Glomerular endothelial cell (primary cell): ENCODE measurements around the gene NHERF2. TPM values are rescaled to one million over a fixed set of nuclear protein-coding genes. Genes with fewer than 3 reads are reported as not detected.
"Not testable (repeated sequence)": the region's sequence is repeated elsewhere in the genome, so short reads cannot be mapped to it uniquely, and the experiment has no call there.

Source experiments
- DNase-seq: peaks from one replicate; pipeline ENCODE4 v3.0.0-alpha.2; 2011; ENCODE audit warnings: low read depth, low spot score; ENCODE audit errors: extremely low read depth
- total RNA-seq: library from RNA; depleted of rRNA; stranded (reverse); fragments of >200 nt; gene quantifications from 2 replicates; pipeline ENCODE4 v1.2.3, GENCODE V29; 2015

Gene NHERF2
- total RNA-seq, 1 donor from 2014 or later, result 94.2 TPM

GRCh38 chr16:2025251-2025650 lies 1.5 kb upstream of the NHERF2 start:
- DNase-seq, result no peak

DNA sequence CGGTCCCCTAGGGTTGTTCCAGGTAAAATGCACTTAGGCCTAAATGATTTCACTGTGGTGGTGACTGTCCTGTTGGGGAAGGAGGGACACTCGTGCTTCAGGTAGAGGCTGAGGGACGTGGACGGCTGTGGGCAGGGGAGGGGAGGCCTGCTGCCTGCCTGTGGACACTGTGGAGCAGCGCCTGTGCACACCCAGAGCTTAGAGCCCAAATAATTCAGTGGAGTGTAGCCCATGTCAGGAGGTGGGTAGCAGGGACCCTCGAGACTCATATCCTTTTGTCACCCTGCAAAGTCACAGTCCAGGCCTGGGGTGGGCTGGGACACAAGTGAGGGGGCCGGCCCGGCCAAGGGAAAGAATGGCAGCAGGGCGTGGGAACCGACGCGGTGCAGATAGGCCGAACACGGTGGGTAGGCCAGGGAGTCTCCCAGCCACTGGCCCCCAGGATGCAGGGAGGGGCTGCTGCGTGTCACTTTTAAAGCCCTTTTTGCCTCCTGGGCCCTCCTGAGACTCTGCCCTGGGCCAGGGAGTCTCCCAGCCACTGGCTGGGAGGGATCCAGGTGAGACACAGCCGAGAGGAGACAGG lies 733 bp upstream of the NHERF2 start:
- no peak for DNase-seq

GRCh38 chr16:2027024-2028010 lies 615 bp downstream of the NHERF2 start:
- DNase-seq, result no peak

DNA sequence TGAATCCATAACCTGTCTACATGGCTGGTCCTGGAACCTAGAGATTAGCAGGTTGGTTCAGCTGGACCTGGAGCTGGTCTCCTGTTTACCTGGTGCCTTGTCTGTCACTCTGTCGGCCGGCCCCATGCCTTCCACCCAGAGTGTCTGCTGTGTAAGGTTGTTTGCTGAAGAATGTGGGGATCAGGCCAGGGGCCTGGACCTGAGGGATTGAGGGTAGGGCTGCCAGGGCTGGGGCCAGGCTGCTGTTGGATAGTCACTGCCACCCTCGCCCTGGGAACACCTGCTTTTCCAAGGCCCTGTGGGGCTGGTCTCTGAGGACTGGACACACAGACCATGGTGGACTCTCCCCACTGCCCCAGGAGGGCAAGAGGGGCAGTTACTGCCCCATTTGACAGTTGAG lies 1.4 kb downstream of the NHERF2 start:
- no peak for DNase-seq

GRCh38 chr16:2028620-2029220 lies 2.0 kb downstream of the NHERF2 start:
- DNase-seq, result no peak

GRCh38 chr16:2029350-2029749 lies 2.6 kb downstream of the NHERF2 start:
- no peak for DNase-seq

- no peak for DNase-seq
These were observed 3.3 kb downstream of the NHERF2 start for GRCh38 chr16:2030036-2030435.

- no peak for DNase-seq
These were observed 4.4 kb downstream of the NHERF2 start for GRCh38 chr16:2031081-2031577.

DNA sequence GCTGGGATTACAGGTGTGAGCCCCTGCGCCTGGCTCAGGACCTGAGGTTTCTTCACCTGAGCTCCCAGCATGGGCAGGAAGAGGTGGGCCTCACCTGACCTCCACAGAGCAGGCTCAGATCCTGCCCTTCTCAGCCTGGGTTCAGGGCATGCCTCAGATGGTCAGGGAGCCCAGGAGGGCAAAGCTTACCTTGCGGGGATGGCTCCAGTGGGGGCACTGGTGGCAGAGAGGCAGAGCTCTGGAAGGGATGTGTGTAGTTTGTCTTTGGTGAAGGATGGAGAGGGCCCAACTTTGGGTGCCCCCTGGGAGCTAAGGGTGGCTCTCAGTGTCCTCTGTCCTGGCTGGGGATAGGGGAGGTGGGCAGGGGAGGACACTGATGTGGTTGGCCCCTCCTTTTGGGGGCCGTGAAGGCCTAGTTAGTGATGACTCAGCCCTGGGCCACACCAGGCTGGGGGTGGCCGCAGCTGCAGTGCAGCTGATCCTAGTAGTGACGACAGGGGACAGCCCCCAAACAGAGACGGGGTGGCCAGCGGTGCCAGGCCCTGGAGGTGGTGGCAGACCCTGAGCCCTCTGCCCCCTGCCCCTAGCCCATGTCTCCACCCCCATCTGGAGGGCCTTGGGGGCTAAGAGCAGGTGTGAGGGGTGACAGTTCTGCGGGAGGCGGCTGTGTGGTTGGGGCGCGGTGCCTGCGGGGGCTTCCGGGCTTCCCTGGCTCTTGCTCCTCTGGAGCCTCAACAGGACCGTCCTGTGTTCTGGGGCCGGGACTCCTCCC lies 5.8 kb downstream of the NHERF2 start:
- no peak for DNase-seq

GRCh38 chr16:2033057-2033908 lies 6.6 kb downstream of the NHERF2 start:
- no peak for DNase-seq

- DNase-seq, result not testable (repeated sequence)
These were observed 7.4 kb downstream of the NHERF2 start for GRCh38 chr16:2033909-2034695.

DNA sequence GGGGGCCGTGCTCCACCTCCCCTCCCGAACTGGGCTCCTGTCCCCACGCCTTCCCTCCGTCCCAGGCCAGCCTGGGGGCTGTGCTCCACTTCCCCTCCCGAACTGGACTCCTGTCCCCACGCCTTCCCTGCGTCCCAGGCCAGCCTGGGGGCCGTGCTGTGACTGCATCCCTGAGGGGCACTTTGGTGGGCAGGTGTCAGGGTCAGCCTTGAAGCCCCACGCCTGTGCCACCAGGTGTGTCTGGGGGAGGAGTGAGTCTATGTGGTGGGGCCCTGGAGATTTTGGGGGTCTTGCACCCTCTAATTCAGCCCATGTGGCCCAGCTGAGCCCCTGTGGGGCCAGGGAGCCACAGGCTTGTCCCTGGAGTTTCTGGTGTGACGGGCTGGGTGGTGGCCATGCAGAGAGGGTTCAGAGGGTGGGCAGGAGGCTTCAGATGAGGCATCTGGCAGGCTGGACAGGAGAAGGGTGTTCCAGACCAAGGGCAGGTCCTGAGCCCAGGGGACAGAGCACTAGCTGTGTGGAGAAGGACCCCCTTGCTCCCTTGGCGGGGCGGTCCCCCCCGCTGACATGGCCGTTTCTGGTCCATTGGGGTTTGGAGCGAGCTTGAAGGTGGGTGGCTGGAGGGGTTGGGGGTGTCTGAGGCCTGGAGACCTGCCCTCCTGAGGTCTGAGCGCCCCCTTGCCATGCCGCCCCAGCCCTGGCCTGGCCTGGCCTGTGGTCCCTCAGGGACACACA lies 8.2 kb downstream of the NHERF2 start:
- DNase-seq, result no peak

DNA sequence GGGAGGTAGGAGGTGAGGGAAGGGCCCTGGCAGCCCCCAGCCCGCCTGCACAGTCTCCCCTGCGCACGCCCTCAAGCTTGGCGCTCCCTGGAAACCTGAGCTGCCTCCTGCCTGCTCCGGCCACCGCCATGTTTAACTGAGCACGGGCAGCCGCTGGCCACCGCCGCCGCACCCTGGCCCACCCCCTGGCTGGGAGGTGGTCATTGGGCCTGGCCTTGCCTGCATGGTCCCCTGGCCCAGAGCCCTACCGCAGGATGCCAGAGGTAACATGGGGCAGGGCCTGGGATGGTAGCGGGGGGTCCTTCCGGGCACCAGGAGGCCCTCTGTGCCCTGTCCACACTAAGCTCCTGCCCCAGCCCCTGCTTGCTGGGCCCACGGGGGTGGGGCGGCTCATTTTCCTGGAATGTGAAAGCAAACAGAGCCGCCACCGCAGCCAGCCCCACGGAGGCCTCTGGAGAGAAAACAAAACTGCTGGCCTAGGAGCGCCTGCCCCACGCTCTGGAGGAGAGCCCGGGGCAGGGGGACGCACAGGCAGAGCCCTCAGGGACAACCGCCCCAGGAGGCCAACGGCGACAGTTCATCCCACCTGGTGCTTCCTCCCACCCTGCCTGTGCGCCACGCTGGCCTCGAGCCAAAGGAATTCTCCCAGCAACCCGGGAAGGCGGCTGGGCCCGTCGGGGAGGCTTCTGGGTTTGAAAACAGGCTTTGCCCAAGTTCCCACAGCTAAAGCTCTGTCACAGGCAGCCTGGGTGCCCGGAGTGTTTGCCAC lies 8.9 kb downstream of the NHERF2 start:
- no peak for DNase-seq

DNA sequence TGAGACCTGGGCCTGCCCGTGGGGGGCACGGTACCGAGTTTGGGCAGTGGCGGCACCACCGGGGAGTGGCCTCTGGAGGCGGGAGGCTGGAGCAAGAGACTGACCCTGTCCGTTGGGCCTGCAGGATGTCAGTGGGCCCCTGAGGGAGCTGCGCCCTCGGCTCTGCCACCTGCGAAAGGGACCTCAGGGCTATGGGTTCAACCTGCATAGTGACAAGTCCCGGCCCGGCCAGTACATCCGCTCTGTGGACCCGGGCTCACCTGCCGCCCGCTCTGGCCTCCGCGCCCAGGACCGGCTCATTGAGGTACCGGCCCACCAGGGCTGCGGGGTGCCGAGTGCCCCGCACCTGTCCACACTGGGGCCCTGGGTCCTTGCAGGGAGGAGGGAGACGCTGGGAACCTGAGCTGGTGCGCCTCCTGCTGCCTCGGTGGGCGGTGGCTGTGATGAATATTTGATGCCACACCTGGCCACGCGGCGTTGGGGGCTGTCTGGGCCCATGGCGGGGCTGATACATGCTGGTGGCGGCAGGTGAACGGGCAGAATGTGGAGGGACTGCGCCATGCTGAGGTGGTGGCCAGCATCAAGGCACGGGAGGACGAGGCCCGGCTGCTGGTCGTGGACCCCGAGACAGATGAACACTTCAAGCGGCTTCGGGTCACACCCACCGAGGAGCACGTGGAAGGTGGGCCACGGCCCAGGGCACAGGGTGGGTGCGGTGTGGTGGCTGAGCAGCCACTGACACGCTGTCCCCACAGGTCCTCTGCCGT lies 9.7 kb downstream of the NHERF2 start:
- no peak for DNase-seq

DNA sequence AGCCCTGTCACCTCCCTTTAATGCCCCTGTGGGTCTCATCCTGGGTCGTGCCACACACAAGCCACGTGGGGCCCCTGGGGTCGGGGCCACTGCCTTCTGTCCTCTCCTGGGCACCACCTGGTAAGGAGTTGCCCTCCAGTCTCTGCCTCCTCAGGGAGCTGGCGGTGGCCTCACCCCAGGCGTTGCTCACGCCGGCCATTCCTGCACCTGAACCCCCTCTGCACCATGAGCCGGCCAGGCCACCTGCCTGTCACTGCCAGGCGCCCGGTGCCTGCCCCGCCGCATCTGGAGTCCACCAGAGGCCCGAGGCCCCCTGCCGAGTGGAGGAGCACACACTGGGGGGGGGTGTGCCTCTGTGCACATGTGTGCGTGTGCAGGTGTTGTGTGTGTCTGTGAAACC lies 10.4 kb downstream of the NHERF2 start:
- DNase-seq, result no peak

DNA sequence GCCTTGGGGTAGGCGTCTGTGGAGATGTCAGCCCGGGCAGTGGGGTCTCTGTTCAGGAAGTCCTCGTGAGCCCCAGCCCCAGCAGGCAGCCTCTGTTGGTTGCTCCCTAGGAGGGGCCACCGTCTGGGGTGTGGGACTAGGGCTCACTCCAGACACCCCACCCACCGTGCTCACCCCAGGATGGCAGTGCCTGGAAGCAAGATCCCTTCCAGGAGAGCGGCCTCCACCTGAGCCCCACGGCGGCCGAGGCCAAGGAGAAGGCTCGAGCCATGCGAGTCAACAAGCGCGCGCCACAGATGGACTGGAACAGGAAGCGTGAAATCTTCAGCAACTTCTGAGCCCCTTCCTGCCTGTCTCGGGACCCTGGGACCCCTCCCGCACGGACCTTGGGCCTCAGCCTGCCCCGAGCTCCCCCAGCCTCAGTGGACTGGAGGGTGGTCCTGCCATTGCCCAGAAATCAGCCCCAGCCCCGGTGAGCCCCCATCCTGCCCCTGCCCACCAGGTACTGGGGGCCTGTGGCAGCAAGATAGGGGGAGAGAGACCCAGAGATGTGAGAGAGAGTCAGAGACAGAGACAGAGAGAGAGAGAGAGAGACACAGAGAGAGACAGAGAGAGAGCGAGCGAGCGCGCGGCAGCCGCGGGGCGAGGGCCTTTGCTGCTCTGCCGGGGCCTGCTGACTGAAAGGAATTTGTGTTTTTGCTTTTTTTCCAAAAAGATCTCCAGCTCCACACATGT lies 11.1 kb downstream of the NHERF2 start:
- DNase-seq, result no peak
